ENCODE data around the gene TAF1B.

GRCh38 chr2:9879455-9880194 lies 36.4 kb downstream of the TAF1B start:
- TF ChIP-seq, protein P1, sequence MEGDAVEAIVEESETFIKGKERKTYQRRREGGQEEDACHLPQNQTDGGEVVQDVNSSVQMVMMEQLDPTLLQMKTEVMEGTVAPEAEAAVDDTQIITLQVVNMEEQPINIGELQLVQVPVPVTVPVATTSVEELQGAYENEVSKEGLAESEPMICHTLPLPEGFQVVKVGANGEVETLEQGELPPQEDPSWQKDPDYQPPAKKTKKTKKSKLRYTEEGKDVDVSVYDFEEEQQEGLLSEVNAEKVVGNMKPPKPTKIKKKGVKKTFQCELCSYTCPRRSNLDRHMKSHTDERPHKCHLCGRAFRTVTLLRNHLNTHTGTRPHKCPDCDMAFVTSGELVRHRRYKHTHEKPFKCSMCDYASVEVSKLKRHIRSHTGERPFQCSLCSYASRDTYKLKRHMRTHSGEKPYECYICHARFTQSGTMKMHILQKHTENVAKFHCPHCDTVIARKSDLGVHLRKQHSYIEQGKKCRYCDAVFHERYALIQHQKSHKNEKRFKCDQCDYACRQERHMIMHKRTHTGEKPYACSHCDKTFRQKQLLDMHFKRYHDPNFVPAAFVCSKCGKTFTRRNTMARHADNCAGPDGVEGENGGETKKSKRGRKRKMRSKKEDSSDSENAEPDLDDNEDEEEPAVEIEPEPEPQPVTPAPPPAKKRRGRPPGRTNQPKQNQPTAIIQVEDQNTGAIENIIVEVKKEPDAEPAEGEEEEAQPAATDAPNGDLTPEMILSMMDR (IDR thresholded peaks at IDR 0.05; ENCODE audit: extremely low read depth in 1 of 2, insufficient read depth in 1 of 2, low read depth in 1 of 2, low read length in 2 of 2): no peak
- TF ChIP-seq, protein P2, sequence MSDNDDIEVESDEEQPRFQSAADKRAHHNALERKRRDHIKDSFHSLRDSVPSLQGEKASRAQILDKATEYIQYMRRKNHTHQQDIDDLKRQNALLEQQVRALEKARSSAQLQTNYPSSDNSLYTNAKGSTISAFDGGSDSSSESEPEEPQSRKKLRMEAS (IDR thresholded peaks at IDR 0.05; ENCODE audit: insufficient read depth, insufficient read length): no peak
- TF ChIP-seq POLR2A (IDR thresholded peaks at IDR 0.05; ENCODE audit: low read depth, low read length) (no peak), MYC (IDR thresholded peaks at IDR 0.05; ENCODE audit: low read depth, low read length) (no peak), EZH2 (IDR thresholded peaks at IDR 0.05; ENCODE audit: borderline replicate concordance, low read depth, low read length, severe bottlenecking) (no peak)

Measured in endothelial cell of umbilical vein (primary cell).